ENCODE data around the gene ARAP1.
A peak's percentile ranks its signal among the peaks of the same experiment; 100 is the strongest.

Gene ARAP1

DNA sequence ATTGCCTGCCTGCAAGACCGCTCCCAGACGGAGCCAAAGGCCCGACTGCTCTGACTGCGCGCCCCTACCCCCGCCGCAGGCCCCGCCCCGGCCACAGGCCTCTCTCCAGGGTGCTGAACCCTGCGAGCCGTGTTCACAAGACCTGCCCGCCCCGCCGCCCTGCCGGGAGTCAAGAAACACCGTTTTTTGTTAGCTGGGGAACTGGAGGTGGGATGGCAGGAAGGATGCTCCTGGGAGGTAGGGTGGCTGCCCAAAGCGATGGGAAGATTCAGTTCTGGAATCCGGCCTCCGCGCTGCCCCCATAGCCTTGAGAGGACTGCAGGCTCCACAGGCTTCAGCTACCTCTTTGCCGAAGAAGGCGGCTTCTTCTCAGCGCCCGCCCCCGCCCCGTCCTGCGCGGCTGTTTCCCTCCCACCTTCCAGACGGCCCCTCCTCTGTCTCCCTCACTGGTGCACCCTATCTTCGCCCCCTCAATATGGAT, 75.3 kb downstream of the ARAP1 start:
- Mint-ChIP-seq H3K27ac (no peak overlapping the region), H3K36me3 (ENCODE audit: insufficient read depth) (peaks cover 21% of the 10 kb centered on the region), H3K4me1 (ENCODE audit: low read depth in 2 of 2) (peaks cover 13 to 22% of the 10 kb centered on the region in 2 donors), H3K27me3 (peaks cover 49 to 76% of the 10 kb centered on the region in 2 donors), H3K4me3 (peak overlapping the region in 1 of 2 donors; percentile 39), H3K9me3 (no peaks in the 10 kb centered on the region)
- ATAC-seq (replicated peaks) (peak; percentile 85), DNase-seq (peak; percentile 61 to 76 (median 61))

- no peaks in the 10 kb centered on the region for H3K9me3 Mint-ChIP-seq
Observed at GRCh38 chr11:72675221-72675620, 77.0 kb downstream of the ARAP1 start.

GRCh38 chr11:72673943-72674828, 78.0 kb downstream of the ARAP1 start, which contains the start of gene PDE2A:
TSS of gene PDE2A (minus strand) at chr11:72674422. CDS start at chr11:72674207, 215 bp downstream.
- Mint-ChIP-seq H3K27me3 (peaks cover 65 to 91% of the 10 kb centered on the region in 2 donors), H3K27ac (no peak within 1 kb of the TSS), H3K36me3 (ENCODE audit: insufficient read depth) (peaks cover 15% of the 10 kb centered on the region), H3K4me3 (no peak within 1 kb of the TSS), H3K4me1 (ENCODE audit: low read depth in 2 of 2) (peaks cover 10% of the 10 kb centered on the region in 2 donors), H3K9me3 (no peaks in the 10 kb centered on the region)
- ATAC-seq (replicated peaks) (no peak), DNase-seq (no peak)

More at GRCh38 chr11:72675221-72675620, 77.0 kb downstream of the ARAP1 start:
- ATAC-seq (replicated peaks) (no peak), DNase-seq (no peak)
- Mint-ChIP-seq H3K4me1 (ENCODE audit: low read depth in 2 of 2) (peaks cover 11 to 13% of the 10 kb centered on the region in 2 donors), H3K4me3 (no peak overlapping the region), H3K36me3 (ENCODE audit: insufficient read depth) (peaks cover 17% of the 10 kb centered on the region), H3K27ac (no peak overlapping the region), H3K27me3 (peaks cover 65 to 93% of the 10 kb centered on the region in 2 donors)

DNA sequence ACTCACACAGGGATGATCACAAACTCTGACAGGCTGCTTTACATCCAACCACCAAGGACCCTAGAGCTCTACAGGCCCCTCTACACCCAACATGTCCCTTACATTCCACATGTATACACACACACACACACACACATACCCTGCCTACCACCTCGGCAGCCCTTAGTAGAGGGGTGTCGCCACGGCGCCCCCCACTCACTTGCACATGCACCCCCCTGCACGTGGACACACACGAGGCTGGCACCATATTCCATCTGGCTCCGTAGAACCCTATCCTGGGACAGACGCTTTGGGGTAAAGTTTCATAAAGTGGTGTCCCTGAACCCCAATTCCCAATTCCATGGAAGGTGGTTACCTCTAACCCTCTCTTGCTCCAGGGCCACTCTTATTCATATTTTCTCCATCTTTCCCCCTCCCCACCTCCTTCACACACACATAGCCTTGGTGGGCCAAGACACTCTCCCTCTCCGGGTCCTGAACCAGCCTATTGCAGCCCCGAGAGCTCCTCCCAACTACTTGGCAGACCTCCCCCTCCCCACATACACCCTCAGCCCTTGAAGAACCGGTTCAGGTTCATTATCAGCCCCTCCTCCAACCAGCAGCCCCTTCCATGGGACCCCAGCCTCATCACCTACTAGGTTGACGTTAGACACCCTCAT, 78.8 kb downstream of the ARAP1 start:
- H3K27me3 Mint-ChIP-seq: peaks cover 72 to 91% of the 10 kb centered on the region in 2 donors
- H3K4me3 Mint-ChIP-seq: no peak overlapping the region
- peaks cover 11 to 14% of the 10 kb centered on the region in 2 donors for H3K4me1 Mint-ChIP-seq (ENCODE audit: low read depth in 2 of 2)
- H3K36me3 Mint-ChIP-seq (ENCODE audit: insufficient read depth): peaks cover 13% of the 10 kb centered on the region
- no peaks in the 10 kb centered on the region for H3K9me3 Mint-ChIP-seq
- ATAC-seq (replicated peaks) (no peak), DNase-seq (no peak)
- no peak overlapping the region for H3K27ac Mint-ChIP-seq

GRCh38 chr11:72672597-72673238, 79.5 kb downstream of the ARAP1 start:
- peaks cover 75 to 88% of the 10 kb centered on the region in 2 donors for H3K27me3 Mint-ChIP-seq
- H3K4me3 Mint-ChIP-seq: no peak overlapping the region
- no peak for DNase-seq
- no peak overlapping the region for H3K27ac Mint-ChIP-seq
- H3K9me3 Mint-ChIP-seq: peaks cover 0 to under 1% of the 10 kb centered on the region in 2 donors
- peaks cover 8% of the 10 kb centered on the region for H3K36me3 Mint-ChIP-seq (ENCODE audit: insufficient read depth)
- peaks cover 11 to 12% of the 10 kb centered on the region in 2 donors for H3K4me1 Mint-ChIP-seq (ENCODE audit: low read depth in 2 of 2)
- ATAC-seq (replicated peaks): no peak

- no peak for DNase-seq
- Mint-ChIP-seq H3K27me3 (peaks cover 76 to 84% of the 10 kb centered on the region in 2 donors), H3K9me3 (peaks cover 5 to 7% of the 10 kb centered on the region in 2 donors), H3K4me1 (ENCODE audit: low read depth in 2 of 2) (peaks cover 8 to 10% of the 10 kb centered on the region in 2 donors), H3K27ac (no peak overlapping the region), H3K4me3 (no peak overlapping the region), H3K36me3 (ENCODE audit: insufficient read depth) (peaks cover 6% of the 10 kb centered on the region)
- ATAC-seq (replicated peaks): no peak
Observed at GRCh38 chr11:72671152-72672099, 80.8 kb downstream of the ARAP1 start.

DNA sequence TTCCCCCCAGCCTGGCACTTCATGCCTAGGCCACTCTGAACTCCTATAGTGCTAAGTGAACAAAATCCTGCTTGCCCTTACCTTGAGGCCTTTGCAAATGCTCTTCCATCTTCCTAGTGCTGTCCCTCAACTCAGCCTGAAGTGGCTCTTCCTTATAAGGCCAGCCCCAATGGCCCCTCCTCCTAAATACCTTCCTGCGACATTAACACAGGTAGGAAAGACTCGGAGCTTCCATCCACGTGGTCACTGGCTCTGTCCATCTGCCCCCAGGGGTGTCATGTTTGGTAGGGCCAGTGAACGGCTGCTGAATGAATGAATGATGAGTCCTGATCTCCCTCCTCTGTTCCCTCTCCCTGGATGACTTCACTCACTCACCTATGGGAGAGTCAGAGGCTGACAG, 82.2 kb downstream of the ARAP1 start:
- Mint-ChIP-seq H3K9me3 (peaks cover 5 to 7% of the 10 kb centered on the region in 2 donors), H3K27ac (no peak overlapping the region), H3K36me3 (ENCODE audit: insufficient read depth) (peaks cover 3% of the 10 kb centered on the region), H3K27me3 (peaks cover 72 to 83% of the 10 kb centered on the region in 2 donors), H3K4me3 (no peak overlapping the region), H3K4me1 (ENCODE audit: low read depth in 2 of 2) (peaks cover 8 to 10% of the 10 kb centered on the region in 2 donors)
- DNase-seq (no peak), ATAC-seq (replicated peaks) (no peak)

GRCh38 chr11:72669527-72669926, 82.7 kb downstream of the ARAP1 start:
- Mint-ChIP-seq H3K27ac (no peak overlapping the region), H3K4me3 (no peak overlapping the region), H3K9me3 (peaks cover 5 to 7% of the 10 kb centered on the region in 2 donors), H3K4me1 (ENCODE audit: low read depth in 2 of 2) (peaks cover 6 to 10% of the 10 kb centered on the region in 2 donors), H3K36me3 (ENCODE audit: insufficient read depth) (peaks cover 3% of the 10 kb centered on the region), H3K27me3 (peaks cover 73 to 83% of the 10 kb centered on the region in 2 donors)
- ATAC-seq (replicated peaks) (no peak), DNase-seq (no peak)

DNA sequence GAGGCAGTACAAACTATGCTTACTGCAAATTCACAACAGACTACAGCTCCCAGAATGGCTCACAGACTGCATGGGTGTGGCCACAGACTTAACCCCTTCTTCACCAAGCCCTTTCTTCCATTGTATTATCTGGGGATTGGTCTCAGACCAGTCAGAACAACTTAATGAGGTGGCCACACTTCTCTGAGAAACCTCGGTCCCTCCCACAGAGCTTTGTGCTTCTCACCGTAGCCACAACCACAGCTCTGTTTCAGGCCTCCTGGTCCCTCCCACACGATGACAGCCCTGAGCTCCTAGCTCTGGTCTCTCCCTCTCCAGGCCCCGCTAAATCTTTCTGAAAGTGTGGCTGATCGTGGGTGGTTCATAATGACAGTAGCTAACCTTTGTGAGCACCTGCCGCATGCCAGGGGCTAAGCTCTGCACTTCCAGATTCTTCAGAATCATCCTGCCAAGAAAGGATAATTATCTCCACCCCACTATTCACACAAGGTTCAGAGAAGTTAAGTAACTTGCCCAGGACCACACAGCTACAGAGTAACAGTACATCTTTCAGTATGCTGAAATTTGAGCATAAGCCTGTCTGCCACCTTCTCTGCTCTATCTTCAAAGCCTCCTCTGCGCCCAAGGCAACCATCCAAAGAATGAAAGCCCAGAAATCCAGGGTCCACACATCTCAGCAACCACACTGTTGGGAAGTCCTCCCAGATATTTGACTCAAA, 83.4 kb downstream of the ARAP1 start:
- Mint-ChIP-seq H3K9me3 (peaks cover 5 to 7% of the 10 kb centered on the region in 2 donors), H3K4me1 (ENCODE audit: low read depth in 2 of 2) (peaks cover 3 to 8% of the 10 kb centered on the region in 2 donors), H3K36me3 (ENCODE audit: insufficient read depth) (peaks cover 3% of the 10 kb centered on the region), H3K27me3 (peaks cover 73 to 83% of the 10 kb centered on the region in 2 donors), H3K4me3 (no peak overlapping the region), H3K27ac (no peak overlapping the region)
- ATAC-seq (replicated peaks) (peak; percentile 58), DNase-seq (no peak)

- H3K27me3 Mint-ChIP-seq: peaks cover 57 to 83% of the 10 kb centered on the region in 2 donors
- H3K9me3 Mint-ChIP-seq: peaks cover 5 to 7% of the 10 kb centered on the region in 2 donors
- H3K4me1 Mint-ChIP-seq (ENCODE audit: low read depth in 2 of 2): peaks cover 3 to 4% of the 10 kb centered on the region in 2 donors
- peak overlapping the region in 1 of 2 donors; percentile 12 for H3K27ac Mint-ChIP-seq
- no peak overlapping the region for H3K4me3 Mint-ChIP-seq
- peaks cover 4% of the 10 kb centered on the region for H3K36me3 Mint-ChIP-seq (ENCODE audit: insufficient read depth)
- DNase-seq (no peak), ATAC-seq (replicated peaks) (no peak)
Observed at GRCh38 chr11:72665911-72666472, 86.2 kb downstream of the ARAP1 start.

GRCh38 chr11:72662036-72662435, 90.2 kb downstream of the ARAP1 start:
- Mint-ChIP-seq H3K4me3 (no peak overlapping the region), H3K27ac (no peak overlapping the region), H3K27me3 (peaks cover 37 to 88% of the 10 kb centered on the region in 2 donors), H3K4me1 (ENCODE audit: low read depth in 2 of 2) (no peaks in the 10 kb centered on the region), H3K9me3 (peaks cover under 1% of the 10 kb centered on the region in 2 donors), H3K36me3 (ENCODE audit: insufficient read depth) (peaks cover 8% of the 10 kb centered on the region)
- DNase-seq (no peak), ATAC-seq (replicated peaks) (no peak)

Data from effector memory CD8-positive, alpha-beta T cell (primary cell).